Adrenal gland (tissue), 5 donors: ENCODE data around the gene ANGPTL4.
"Not testable (repeated sequence)": the region's sequence is repeated elsewhere in the genome, so short reads cannot be mapped to it uniquely, and the experiment has no call there.

Experiments
- CTCF ChIP-seq, 6 experiments: fragments of 450-650 bp in 4 of 6; fragments of 200-600 bp in 2 of 6; sonication (generic) in 1 of 6; IDR thresholded peaks; 1 replicate in 5 of 6; 2 replicates in 1 of 6; pipeline versions ENCODE4 v1.5.1 to v1.8.0; 2016 to 2021; ENCODE audit warnings: antibody characterized with exemption in 6 of 6, mild to moderate bottlenecking in 2 of 6, moderate library complexity in 1 of 6
- POLR2A ChIP-seq, 2 donors: fragments of 450-650 bp; IDR thresholded peaks; one replicate each; pipeline ENCODE4 v1.6.1; 2017; ENCODE audit warnings: antibody characterized with exemption in 2 of 2, mild to moderate bottlenecking in 2 of 2, moderate library complexity in 1 of 2
- donor health status: DM: no; HTN: no; CAD: no.

GRCh38 chr19:8385566-8385965 is 21.6 kb downstream of the ANGPTL4 start:
- not testable (repeated sequence) for TF ChIP-seq CTCF, POLR2A (IDR thresholded peaks at IDR 0.05)
